ENCODE measurements around the gene DNAI1. TPM values are rescaled to one million over a fixed set of nuclear protein-coding genes. Genes with fewer than 3 reads are reported as not detected.

Gene DNAI1
- polyA plus RNA-seq, 1 donor = 3.0 TPM

- DNase-seq = peak; percentile 69
These were observed 100.5 kb downstream of the DNAI1 start for GRCh38 chr9:34558919-34559623.

- DNase-seq = peak; percentile 80
These were observed 101.2 kb downstream of the DNAI1 start for GRCh38 chr9:34559624-34560455.

DNA sequence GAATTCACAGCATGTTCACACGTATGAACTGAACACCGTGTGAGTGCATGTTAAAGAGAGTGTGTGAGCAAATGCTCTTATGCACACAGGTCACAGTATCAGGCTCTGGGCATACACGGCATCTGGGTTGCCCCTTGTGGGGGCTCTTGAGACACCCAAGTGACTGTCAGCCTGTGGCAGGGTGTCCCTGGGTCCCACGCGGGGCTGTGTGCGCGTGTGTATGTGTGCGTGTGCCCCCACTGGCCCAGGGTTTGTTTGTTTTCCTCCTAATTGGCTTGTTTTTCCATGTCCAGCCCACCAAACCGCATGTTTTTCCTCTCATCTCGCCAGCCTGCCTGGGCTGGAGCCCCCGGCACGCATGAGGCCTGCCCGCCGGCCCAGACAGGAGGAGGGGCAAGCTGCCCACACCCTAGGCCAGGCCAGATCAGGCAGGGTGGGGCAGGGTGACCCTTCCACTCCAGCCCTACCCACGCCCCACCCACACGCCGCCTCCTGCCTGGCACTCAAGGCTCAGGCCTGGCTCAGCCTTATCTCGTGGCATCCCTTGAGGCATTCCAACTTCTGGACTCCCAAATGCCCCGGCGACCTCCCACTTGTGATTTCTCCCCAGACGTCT, 102.1 kb downstream of the DNAI1 start:
- no peak for DNase-seq

GRCh38 chr9:34562135-34562745, 103.6 kb downstream of the DNAI1 start:
- no peak for DNase-seq

DNA sequence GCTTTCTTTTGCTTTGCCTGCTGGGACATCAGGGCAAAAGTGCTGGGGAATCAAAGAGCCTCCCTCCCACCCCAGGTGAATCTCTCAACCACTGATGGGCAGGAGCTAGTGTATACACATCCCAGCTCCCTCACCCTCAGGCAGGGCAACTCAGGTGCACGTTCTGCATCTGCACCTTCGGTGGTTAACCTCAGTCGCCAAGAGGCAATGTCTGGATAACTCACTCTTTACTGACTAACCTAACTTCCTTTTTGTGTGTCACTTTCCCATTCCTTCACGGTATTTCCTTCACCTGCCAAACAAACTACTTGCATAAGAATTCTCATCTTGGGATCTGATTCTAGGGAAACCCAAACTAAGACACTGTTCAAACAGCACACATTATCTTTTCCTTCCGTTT, 104.7 kb downstream of the DNAI1 start:
- DNase-seq = no peak

GRCh38 chr9:34564617-34565016, 106.0 kb downstream of the DNAI1 start:
- DNase-seq = no peak

DNA sequence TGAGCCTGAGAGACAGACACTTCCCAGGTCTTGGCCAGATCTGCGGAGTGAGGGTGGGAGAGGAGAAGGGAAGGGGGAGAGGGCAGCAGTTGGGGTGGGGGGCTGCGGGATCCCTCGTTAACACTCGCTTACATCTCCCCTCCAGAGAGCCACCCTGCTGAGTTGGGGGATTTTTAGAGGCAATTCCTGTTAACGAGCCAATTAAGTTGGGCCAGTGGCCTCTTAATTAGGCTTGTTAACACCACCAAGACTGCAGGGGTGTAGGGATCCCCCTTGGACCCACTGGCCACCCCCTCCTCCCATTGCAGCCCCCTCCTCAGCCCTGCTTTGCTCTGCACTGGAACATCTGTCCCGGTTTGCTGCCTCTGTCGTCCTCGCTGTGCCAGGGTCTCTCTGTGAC, 107.3 kb downstream of the DNAI1 start:
- DNase-seq = no peak

GRCh38 chr9:34566322-34566721, 107.7 kb downstream of the DNAI1 start:
- DNase-seq = no peak

- no peak for DNase-seq
These were observed 108.4 kb downstream of the DNAI1 start for GRCh38 chr9:34566972-34567371.

GRCh38 chr9:34568133-34568532, 109.5 kb downstream of the DNAI1 start:
- DNase-seq = no peak

DNA sequence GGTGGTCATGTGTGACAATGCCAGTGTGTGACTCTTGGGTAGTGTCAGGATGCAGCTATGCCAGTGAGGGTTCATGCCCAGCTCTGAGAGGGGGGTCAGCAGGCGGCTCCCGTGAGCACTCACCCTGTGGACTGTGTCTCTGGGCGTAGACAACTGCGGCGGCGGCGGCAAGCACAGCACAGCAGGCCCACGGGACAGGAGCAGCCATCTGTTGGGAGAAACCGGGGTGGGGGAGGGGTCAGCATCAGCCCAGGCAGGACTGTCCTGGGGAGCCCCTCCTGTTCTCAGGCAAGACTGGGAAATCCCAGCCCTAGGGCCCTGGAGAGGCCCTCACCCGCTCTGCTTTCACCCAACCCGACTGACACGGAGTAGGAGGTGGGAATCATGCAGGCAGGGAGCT, 110.2 kb downstream of the DNAI1 start:
- DNase-seq = no peak

GRCh38 chr9:34570376-34570775, 111.8 kb downstream of the DNAI1 start:
- no peak for DNase-seq

Other genes starting within 250 kb of the DNAI1 start
- 9.2 TPM for gene KIF24, start 129.5 kb upstream of the DNAI1 start, polyA plus RNA-seq (ENCODE audit: insufficient read length)
- gene NUDT2, start 129.2 kb upstream of the DNAI1 start, polyA plus RNA-seq (ENCODE audit: insufficient read length) = 28.8 TPM
- gene MYORG, start 81.9 kb upstream of the DNAI1 start, polyA plus RNA-seq (ENCODE audit: insufficient read length) = 9.3 TPM
- gene FAM219A, start 235 bp upstream of the DNAI1 start, polyA plus RNA-seq (ENCODE audit: insufficient read length) = 13.0 TPM
- 1.4 TPM for gene ENHO, start 64.2 kb downstream of the DNAI1 start, polyA plus RNA-seq (ENCODE audit: insufficient read length)
- 34.6 TPM for gene CNTFR, start 130.9 kb downstream of the DNAI1 start, polyA plus RNA-seq (ENCODE audit: insufficient read length)
- gene RPP25L, start 153.3 kb downstream of the DNAI1 start, polyA plus RNA-seq (ENCODE audit: insufficient read length) = 22.5 TPM
- gene DCTN3, start 161.7 kb downstream of the DNAI1 start, polyA plus RNA-seq (ENCODE audit: insufficient read length) = 96.9 TPM
- gene ARID3C, start 170.3 kb downstream of the DNAI1 start, polyA plus RNA-seq (ENCODE audit: insufficient read length) = 0.20 TPM
- 43.9 TPM for gene SIGMAR1, start 179.0 kb downstream of the DNAI1 start, polyA plus RNA-seq (ENCODE audit: insufficient read length)
- 71.8 TPM for gene GALT, start 187.9 kb downstream of the DNAI1 start, polyA plus RNA-seq (ENCODE audit: insufficient read length)
- gene IL11RA, start 193.4 kb downstream of the DNAI1 start, polyA plus RNA-seq (ENCODE audit: insufficient read length) = 66.8 TPM
- 1.1 TPM for gene CCL27, start 203.9 kb downstream of the DNAI1 start, polyA plus RNA-seq (ENCODE audit: insufficient read length)
- not detected for gene CCL19, start 232.5 kb downstream of the DNAI1 start, polyA plus RNA-seq (ENCODE audit: insufficient read length)